ENCODE data around the gene EAF1. TPM values are rescaled to one million over a fixed set of nuclear protein-coding genes. Genes with fewer than 3 reads are reported as not detected.

Gene EAF1
- total RNA-seq, 4 donors from 2014 or later: 19.1 to 37.0 (median 26.4) TPM

DNA sequence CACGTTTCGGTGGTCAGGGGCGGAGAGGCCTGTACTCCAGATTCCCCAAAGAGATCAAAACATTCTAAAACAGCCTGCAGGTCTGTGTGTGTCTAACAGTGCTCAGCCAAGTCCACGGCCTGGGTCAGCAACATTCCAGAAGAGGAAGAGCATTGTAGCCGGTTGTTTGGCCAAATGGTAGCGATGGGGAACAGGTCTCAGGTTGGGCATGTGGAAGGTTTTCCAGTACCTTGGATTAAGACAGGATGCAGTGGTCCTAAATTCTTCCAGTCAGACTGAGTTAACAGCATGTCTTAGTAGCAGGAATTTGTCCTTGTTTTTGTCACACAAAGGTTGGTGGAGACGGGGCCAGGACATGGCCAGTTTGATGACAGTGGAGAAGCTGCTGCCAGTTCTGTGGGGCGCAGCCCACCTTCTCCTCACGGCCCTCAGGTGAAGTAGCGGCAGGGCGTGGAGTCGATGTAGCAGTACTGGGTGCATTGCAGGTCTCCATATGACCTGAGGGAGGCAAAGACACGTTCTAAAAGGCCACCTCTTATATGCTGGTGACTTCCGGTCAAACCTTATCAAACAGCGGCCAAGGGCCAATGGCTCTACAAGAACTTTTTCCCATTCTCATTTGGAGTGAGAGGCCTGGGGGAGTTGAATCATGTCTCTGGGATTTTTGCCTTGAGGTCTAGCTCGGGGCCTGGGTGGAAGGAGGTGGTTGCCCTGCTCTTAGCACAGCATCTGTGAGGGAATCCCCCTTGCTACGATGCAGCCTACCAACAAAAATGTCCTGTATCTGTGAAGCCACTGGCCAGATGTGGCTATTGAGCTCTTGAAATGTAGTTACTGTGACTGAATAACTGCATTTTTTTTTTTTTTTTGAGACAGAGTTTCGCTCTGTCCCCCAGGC, 24.1 kb downstream of the EAF1 start:
- DNase-seq: no peak
- Histone ChIP-seq H3K4me3 (no peak overlapping the region), H3K4me1 (no peaks in the 10 kb centered on the region), H3K36me3 (no peaks in the 10 kb centered on the region), H3K9me3 (no peaks in the 10 kb centered on the region), H3K27me3 (no peaks in the 10 kb centered on the region), H3K27ac (no peak overlapping the region)
- TF ChIP-seq, protein P1, sequence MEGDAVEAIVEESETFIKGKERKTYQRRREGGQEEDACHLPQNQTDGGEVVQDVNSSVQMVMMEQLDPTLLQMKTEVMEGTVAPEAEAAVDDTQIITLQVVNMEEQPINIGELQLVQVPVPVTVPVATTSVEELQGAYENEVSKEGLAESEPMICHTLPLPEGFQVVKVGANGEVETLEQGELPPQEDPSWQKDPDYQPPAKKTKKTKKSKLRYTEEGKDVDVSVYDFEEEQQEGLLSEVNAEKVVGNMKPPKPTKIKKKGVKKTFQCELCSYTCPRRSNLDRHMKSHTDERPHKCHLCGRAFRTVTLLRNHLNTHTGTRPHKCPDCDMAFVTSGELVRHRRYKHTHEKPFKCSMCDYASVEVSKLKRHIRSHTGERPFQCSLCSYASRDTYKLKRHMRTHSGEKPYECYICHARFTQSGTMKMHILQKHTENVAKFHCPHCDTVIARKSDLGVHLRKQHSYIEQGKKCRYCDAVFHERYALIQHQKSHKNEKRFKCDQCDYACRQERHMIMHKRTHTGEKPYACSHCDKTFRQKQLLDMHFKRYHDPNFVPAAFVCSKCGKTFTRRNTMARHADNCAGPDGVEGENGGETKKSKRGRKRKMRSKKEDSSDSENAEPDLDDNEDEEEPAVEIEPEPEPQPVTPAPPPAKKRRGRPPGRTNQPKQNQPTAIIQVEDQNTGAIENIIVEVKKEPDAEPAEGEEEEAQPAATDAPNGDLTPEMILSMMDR (IDR thresholded peaks at IDR 0.05): no peak
- TF ChIP-seq POLR2AphosphoS5 (IDR thresholded peaks at IDR 0.05) (no peak), EP300 (IDR thresholded peaks at IDR 0.05; ENCODE audit: low read depth) (no peak), POLR2A (IDR thresholded peaks at IDR 0.05) (no peak)
- intact Hi-C loops (cut with DNase I; ENCODE audit: low total_unique reads) (no loop called here), in situ Hi-C loops (cut with MboI; ENCODE audit: low pct_ligation_motif_present in 1 of 4, low pct_unique_long_range_greater_than_20kb in 1 of 4, low sequenced_read_pairs in 3 of 4) (no loop called here)
- WGBS, 2 donors (ENCODE audit: low coverage in 1 of 2): 71 to 92% methylated on average over 3 to 18 of the region's 18 CpGs

DNA sequence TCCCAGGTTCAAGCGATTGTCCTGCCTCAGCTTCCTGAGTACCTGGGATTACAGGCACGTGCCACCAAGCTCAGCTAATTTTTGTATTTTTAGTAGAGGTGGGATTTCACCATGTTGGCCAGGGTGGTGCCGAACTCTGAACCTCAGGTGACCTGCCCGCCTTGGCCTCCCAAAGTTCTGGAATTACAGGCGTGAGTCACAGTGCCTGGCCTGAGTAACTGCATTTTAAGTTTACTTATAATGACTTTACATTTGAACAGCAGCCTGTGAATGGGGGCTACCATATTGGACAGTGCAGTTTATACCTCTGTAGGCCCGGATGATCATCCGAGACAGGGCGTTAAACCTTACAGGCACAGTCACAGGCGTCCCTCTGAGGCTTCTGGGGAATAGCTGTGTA, 24.8 kb downstream of the EAF1 start:
- intact Hi-C loops (cut with DNase I; ENCODE audit: low total_unique reads) (no loop called here), in situ Hi-C loops (cut with MboI; ENCODE audit: low pct_ligation_motif_present in 1 of 4, low pct_unique_long_range_greater_than_20kb in 1 of 4, low sequenced_read_pairs in 3 of 4) (no loop called here)
- Histone ChIP-seq H3K27me3 (no peaks in the 10 kb centered on the region), H3K9me3 (no peaks in the 10 kb centered on the region), H3K27ac (no peak overlapping the region), H3K4me3 (no peak overlapping the region), H3K4me1 (no peaks in the 10 kb centered on the region), H3K36me3 (no peaks in the 10 kb centered on the region)
- WGBS, 2 donors (ENCODE audit: low coverage in 1 of 2): 82% methylated on average over 9 of the region's 9 CpGs; no CpG with 5 or more reads in 1 of the 2 donors
- no peak for DNase-seq
- no peak for TF ChIP-seq POLR2A (IDR thresholded peaks at IDR 0.05)
- TF ChIP-seq, protein P1 (IDR thresholded peaks at IDR 0.05): no peak
- TF ChIP-seq POLR2AphosphoS5 (IDR thresholded peaks at IDR 0.05): no peak
- no peak for TF ChIP-seq EP300 (IDR thresholded peaks at IDR 0.05; ENCODE audit: low read depth)

DNA sequence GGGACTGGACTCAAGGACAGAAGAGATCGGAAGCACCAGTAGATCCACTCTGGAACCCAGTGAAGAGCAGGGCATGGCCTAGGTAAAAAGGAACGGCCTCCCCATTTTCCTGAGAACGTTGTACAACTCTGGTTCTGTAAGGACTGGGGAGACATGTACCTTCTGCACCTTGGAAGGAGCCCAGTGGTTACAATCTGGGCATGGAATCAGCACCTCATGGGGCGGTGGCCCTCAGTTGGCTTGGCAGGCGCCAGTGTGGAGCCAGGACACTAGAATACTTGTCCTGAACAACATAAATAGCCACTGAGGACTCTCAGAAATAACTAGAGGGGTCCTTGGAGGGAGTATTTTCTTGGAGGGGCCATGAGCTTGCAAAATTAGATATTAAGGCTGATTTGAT, 25.6 kb downstream of the EAF1 start:
- intact Hi-C loops (cut with DNase I; ENCODE audit: low total_unique reads): no loop called here
- no peak for DNase-seq
- H3K9me3 ChIP-seq: no peaks in the 10 kb centered on the region
- no peak overlapping the region for H3K4me3 ChIP-seq
- H3K4me1 ChIP-seq: no peaks in the 10 kb centered on the region
- no peak overlapping the region for H3K27ac ChIP-seq
- in situ Hi-C loops (cut with MboI; ENCODE audit: low pct_ligation_motif_present in 1 of 4, low pct_unique_long_range_greater_than_20kb in 1 of 4, low sequenced_read_pairs in 3 of 4): no loop called here
- no peaks in the 10 kb centered on the region for H3K27me3 ChIP-seq
- TF ChIP-seq, protein P1 (IDR thresholded peaks at IDR 0.05): no peak
- TF ChIP-seq EP300 (IDR thresholded peaks at IDR 0.05; ENCODE audit: low read depth) (no peak), POLR2AphosphoS5 (IDR thresholded peaks at IDR 0.05) (no peak), POLR2A (IDR thresholded peaks at IDR 0.05) (no peak)
- 50 to 91% methylated on average over 2 to 5 of the region's 5 CpGs for WGBS, 2 donors (ENCODE audit: low coverage in 1 of 2)
- no peaks in the 10 kb centered on the region for H3K36me3 ChIP-seq

DNA sequence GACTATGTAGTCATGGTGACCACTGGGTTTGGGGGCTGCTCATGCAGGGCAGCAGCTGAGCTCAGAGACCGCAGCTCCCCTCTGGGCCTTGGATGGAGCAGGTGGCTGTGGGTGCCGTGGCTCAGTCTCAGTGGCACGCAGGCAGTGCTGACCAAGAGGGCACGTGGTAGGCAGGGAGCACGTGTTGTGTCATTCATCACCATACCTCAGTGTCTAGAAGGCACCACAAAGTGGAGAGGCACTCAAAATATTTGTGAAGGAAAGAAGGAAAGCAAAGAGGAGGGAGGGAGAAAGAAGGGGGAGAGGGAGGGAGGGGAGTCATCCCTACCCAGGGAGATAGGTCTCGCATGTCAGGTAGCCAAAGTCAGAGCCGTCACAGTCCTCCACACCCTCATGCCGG, 26.1 kb downstream of the EAF1 start:
- Histone ChIP-seq H3K27ac (no peak overlapping the region), H3K4me1 (no peaks in the 10 kb centered on the region), H3K4me3 (no peak overlapping the region), H3K27me3 (no peaks in the 10 kb centered on the region), H3K36me3 (no peaks in the 10 kb centered on the region), H3K9me3 (no peaks in the 10 kb centered on the region)
- intact Hi-C loops (cut with DNase I; ENCODE audit: low total_unique reads) (no loop called here), in situ Hi-C loops (cut with MboI; ENCODE audit: low pct_ligation_motif_present in 1 of 4, low pct_unique_long_range_greater_than_20kb in 1 of 4, low sequenced_read_pairs in 3 of 4) (no loop called here)
- 91 to 100% methylated on average over 2 to 8 of the region's 8 CpGs for WGBS, 2 donors (ENCODE audit: low coverage in 1 of 2)
- DNase-seq: no peak
- no peak for TF ChIP-seq POLR2A (IDR thresholded peaks at IDR 0.05)
- no peak for TF ChIP-seq POLR2AphosphoS5 (IDR thresholded peaks at IDR 0.05)
- TF ChIP-seq EP300 (IDR thresholded peaks at IDR 0.05; ENCODE audit: low read depth): no peak
- TF ChIP-seq, protein P1 (IDR thresholded peaks at IDR 0.05): no peak
